HL-60 (cell line): ENCODE measurements around the gene SLC10A7.

Source experiments
- CTCF ChIP-seq: IDR thresholded peaks from one replicate; pipeline ENCODE4 v1.5.1; 2011; ENCODE audit warnings: low read length, control low read depth, inconsistent platforms; ENCODE audit not compliant: insufficient read depth
- GABPA ChIP-seq: IDR thresholded peaks from 2 replicates; pipeline ENCODE4 v1.6.1; 2012; ENCODE audit warnings: low read depth
- POLR2AphosphoS5 ChIP-seq: IDR thresholded peaks from 2 replicates; pipeline ENCODE4 v1.6.1; 2012; ENCODE audit warnings: low read depth
- REST ChIP-seq: IDR thresholded peaks from 2 replicates; pipeline ENCODE4 v1.6.1; 2012; ENCODE audit warnings: low read depth; ENCODE audit not compliant: insufficient replicate concordance

- TF ChIP-seq CTCF (no peak), GABPA (no peak), POLR2AphosphoS5 (no peak), REST (no peak)
Observed at GRCh38 chr4:146255463-146255862, 266.3 kb downstream of the SLC10A7 start.
